K562 (cell line): Measurements from ENCODE around the gene SHROOM3. TPM values are rescaled to one million over a fixed set of nuclear protein-coding genes. Genes with fewer than 3 reads are reported as not detected.

Experiments
- ATAC-seq: fragments of 200-7000 bp; cut with Tn5 transposase; 3 replicates; pipeline ENCODE4 v1.9.1; 2020; ENCODE audit warnings: moderate library complexity
- BruUV-seq: library from RNA; stranded (reverse); fragments of 400-500 nt; replicated peaks from 2 replicates; lab custom pipeline; 2021; lab: Mats Ljungman, UMichigan
- CTCF ChIA-PET: fragments of 300-600 bp; formaldehyde crosslinking; extraction: SDS; loops from one replicate; lab custom pipeline; 2021; ENCODE audit warnings: low intra/inter-chr PET ratio; lab: Yijun Ruan, JAX
- POLR2A ChIA-PET: fragments of 300-600, 350-650 bp; sonication (Branson Sonifier 250); formaldehyde crosslinking; extraction: SDS; loops from one replicate; lab custom pipeline; 2021; ENCODE audit warnings: antibody characterized with exemption, inconsistent platforms; lab: Yijun Ruan, JAX
- DNase-seq, 4 experiments: peaks; one replicate each; pipeline versions ENCODE4 v3.0.0 to v3.0.0-alpha.2; 2011 to 2018; ENCODE audit warnings: low spot score in 3 of 4, mixed read lengths in 3 of 4; ENCODE audit errors: extremely low read depth in 1 of 4
- FAIRE-seq: peaks from 2 replicates; lab custom pipeline; 2011; peaks lifted over from hg19 to GRCh38; lab: Jason Lieb, UNC
- H2AFZ ChIP-seq: 2 replicates; pipeline ENCODE4 v1.6.0; 2011; ENCODE audit warnings: low read depth, low read length, control low read depth, inconsistent platforms
- H3K27ac ChIP-seq: fragments of 200-600 bp; 3 replicates; pipeline ENCODE4 v1.8.0; 2011; ENCODE audit warnings: low read depth, mild to moderate bottlenecking, control low read depth, inconsistent platforms, low read length, moderate library complexity, mixed read lengths; ENCODE audit errors: extremely low read depth
- H3K27me3 ChIP-seq, 2 experiments: fragments of 300-600 bp in 1 of 2; 2 replicates in 1 of 2; 3 replicates in 1 of 2; pipeline versions ENCODE4 v1.6.0 to v1.8.0; 2011; ENCODE audit warnings: inconsistent platforms in 2 of 2, low read length in 2 of 2, mild to moderate bottlenecking in 1 of 2, mixed read lengths in 1 of 2, moderate library complexity in 1 of 2; ENCODE audit not compliant: control insufficient read depth in 2 of 2, insufficient read depth in 2 of 2
- H3K36me3 ChIP-seq: fragments of 300-600 bp; 3 replicates; pipeline ENCODE4 v1.8.0; 2011; ENCODE audit warnings: mild to moderate bottlenecking, low read length, inconsistent platforms; ENCODE audit not compliant: control insufficient read depth, insufficient read depth
- H3K4me1 ChIP-seq, 2 experiments: fragments of 200-600 bp in 1 of 2; replicated peaks in 1 of 2; 2 replicates in 1 of 2; 3 replicates in 1 of 2; pipeline versions ENCODE4 v1.5.1 to v1.8.0; 2011; ENCODE audit warnings: inconsistent platforms in 2 of 2, low read length in 2 of 2, mild to moderate bottlenecking in 1 of 2, mixed read lengths in 1 of 2, moderate library complexity in 1 of 2; ENCODE audit not compliant: control insufficient read depth in 2 of 2, insufficient read depth in 2 of 2
- H3K4me2 ChIP-seq: 2 replicates; pipeline ENCODE4 v1.6.1; 2011; ENCODE audit warnings: low read length, control low read depth, inconsistent platforms, mixed read lengths; ENCODE audit not compliant: insufficient read depth
- H3K4me3 ChIP-seq: fragments of 200-600 bp; sonication (generic), shearing (Covaris generic); 2 replicates; pipeline ENCODE4 v1.5.1; 2016; ENCODE audit warnings: control low read depth, inconsistent platforms
- H3K79me2 ChIP-seq: fragments of 200-600 bp; 3 replicates; pipeline ENCODE4 v1.8.0; 2011; ENCODE audit warnings: low read length, inconsistent platforms; ENCODE audit not compliant: control insufficient read depth, insufficient read depth
- H3K9ac ChIP-seq, 2 experiments: 2 replicates each; pipeline versions ENCODE4 v1.6.0 to v1.6.1; 2011; ENCODE audit warnings: low read depth in 2 of 2, low read length in 2 of 2, control low read depth in 1 of 2, inconsistent platforms in 1 of 2, mild to moderate bottlenecking in 1 of 2, mixed read lengths in 1 of 2; ENCODE audit not compliant: insufficient read depth in 1 of 2
- H3K9me1 ChIP-seq: one replicate; pipeline ENCODE4 v1.6.0; 2011; ENCODE audit warnings: inconsistent platforms, mild to moderate bottlenecking, low read length, moderate library complexity; ENCODE audit not compliant: control insufficient read depth, insufficient read depth
- H3K9me3 ChIP-seq: replicated peaks from 2 replicates; pipeline ENCODE4 v1.5.1; 2011; ENCODE audit warnings: low read depth, low read length, inconsistent platforms; ENCODE audit not compliant: control insufficient read depth, insufficient read depth
- H4K20me1 ChIP-seq: replicated peaks from 2 replicates; pipeline ENCODE4 v1.6.1; 2011; ENCODE audit warnings: low read length, inconsistent platforms, mixed read lengths; ENCODE audit not compliant: control insufficient read depth, insufficient read depth
- ARID4B ChIP-seq: sonication (generic); formaldehyde crosslinking; IDR thresholded peaks from 2 replicates; pipeline ENCODE4 v1.8.0; 2022; ENCODE audit warnings: mild to moderate bottlenecking, missing genetic modification reagents
- ELF1 ChIP-seq: fragments of 200-800 bp; sonication (Bioruptor generic); IDR thresholded peaks from 2 replicates; pipeline ENCODE4 v1.6.1; 2016; ENCODE audit warnings: missing genetic modification characterization, missing compliant biosample characterization
- GTF2A2 ChIP-seq: IDR thresholded peaks from 2 replicates; pipeline ENCODE4 v1.6.1; 2016; ENCODE audit warnings: mild to moderate bottlenecking, missing genetic modification characterization, missing compliant biosample characterization
- HINFP ChIP-seq: fragments of 450-650 bp; conservative IDR thresholded peaks from 2 replicates; pipeline ENCODE4 v1.6.1; 2016; ENCODE audit warnings: missing genetic modification characterization, low read depth, mild to moderate bottlenecking, control low read depth, missing compliant biosample characterization
- MBD2 ChIP-seq: sonication (generic); IDR thresholded peaks from 2 replicates; pipeline ENCODE4 v1.6.1; 2016; ENCODE audit warnings: low read depth, borderline replicate concordance
- MNT ChIP-seq, 2 experiments: fragments of 450-650 bp; conservative IDR thresholded peaks; 2 replicates each; pipeline ENCODE4 v1.6.1; 2017; ENCODE audit warnings: mild to moderate bottlenecking in 2 of 2, moderate library complexity in 2 of 2
- RFX5 ChIP-seq: IDR thresholded peaks from 2 replicates; pipeline ENCODE4 v1.6.1; 2011; ENCODE audit warnings: low read depth, mild to moderate bottlenecking, improper control_type of control experiment, low read length
- SNAPC5 ChIP-seq: fragments of 250-450 bp; sonication (Bioruptor Pico); IDR thresholded peaks from 2 replicates; pipeline ENCODE4 v1.8.0; 2021; ENCODE audit warnings: moderate library complexity, mild to moderate bottlenecking, inconsistent platforms
- TCF7 ChIP-seq: sonication (generic); IDR thresholded peaks from 2 replicates; pipeline ENCODE4 v1.6.1; 2016; ENCODE audit warnings: antibody characterized with exemption, borderline replicate concordance
- XRCC4 ChIP-seq: IDR thresholded peaks from one replicate; pipeline ENCODE4 v1.6.1; 2011; ENCODE audit not compliant: insufficient read depth, insufficient read length; ENCODE audit errors: extremely low read depth
- ZFP36 ChIP-seq: fragments of 150-350 bp; IDR thresholded peaks from 2 replicates; pipeline ENCODE4 v1.6.1; 2018; ENCODE audit warnings: low read length, low read depth; ENCODE audit not compliant: partially characterized antibody
- in situ Hi-C: fragments of 300-500 bp; cut with MboI; formaldehyde crosslinking; loops from 4 replicates; pipeline ENCODE4 v1.15.0; 2018; ENCODE audit warnings: inconsistent platforms, mixed read lengths
- intact Hi-C: fragments of 100-400 bp; cut with micrococcal nuclease; formaldehyde crosslinking; loops from 2 replicates; pipeline ENCODE4 v1.14.2; 2022
- polyA plus RNA-seq, 8 experiments: library from polyadenylated mRNA; depleted of rRNA in 4 of 8; stranded (reverse) in 5 of 8; unstranded in 3 of 8; fragments of >200 nt; fragmentation: Nextera tagmentation in 2 of 8; fragmentation: Illumina TruSeq in 1 of 8; extraction: Ambion mirVana in 2 of 8; extraction: Trizol in 1 of 8; gene quantifications; 2 replicates each; pipeline versions ENCODE4 v1.2.1 to v1.2.3, GENCODE V29; 2011 to 2014; ENCODE audit warnings: inconsistent platforms in 1 of 8, missing spikeins in 1 of 8
- total RNA-seq, 7 experiments: library from RNA; depleted of rRNA in 6 of 7; stranded (reverse); fragments of >200 nt in 6 of 7; fragmentation: Illumina TruSeq in 2 of 7; extraction: Trizol in 2 of 7; gene quantifications; 2 replicates each; pipeline versions ENCODE4 v1.2.1 to v1.2.3, GENCODE V29; 2011 to 2021; ENCODE audit warnings: low replicate concordance in 1 of 7

The SHROOM3 gene
- total and polyA plus RNA-seq, 9 of the 15 experiments (the other 6 are each of a cell fraction or from before 2014, with no cell fraction given): 0.01 to 0.07 TPM; not detected in 7

- TF ChIP-seq ARID4B (CRISPR knock-in tag): no peak
- no peak for TF ChIP-seq ZFP36
- no peak for TF ChIP-seq MBD2
- no peak for TF ChIP-seq HINFP (tag)
Observed at GRCh38 chr4:76536373-76536689, 101.3 kb downstream of the SHROOM3 start (continued).

- no peak for TF ChIP-seq GTF2A2
- TF ChIP-seq ELF1 (tag): no peak
- no peak for TF ChIP-seq XRCC4
- TF ChIP-seq TCF7: no peak
- TF ChIP-seq RFX5: no peak
- no peak for TF ChIP-seq SNAPC5 (CRISPR knock-in tag)
- no peak for TF ChIP-seq MNT (conservative IDR thresholded peaks at IDR 0.05)
- no peak overlapping the region for H3K27ac ChIP-seq
- H3K9me3 ChIP-seq: no peaks in the 10 kb centered on the region
- no peak overlapping the region for H3K9ac ChIP-seq
- no peaks in the 10 kb centered on the region for H4K20me1 ChIP-seq
- FAIRE-seq (no peak), DNase-seq (no peak), ATAC-seq (no peak)
- no peaks in the 10 kb centered on the region; a peak in 1 of 5 replicates for H3K27me3 ChIP-seq
- no peak overlapping the region for H3K4me3 ChIP-seq
- H2AFZ ChIP-seq: no peak overlapping the region
- CTCF ChIA-PET: no interaction called here
- no peaks in the 10 kb centered on the region for H3K79me2 ChIP-seq
- POLR2A ChIA-PET: no interaction called here
- no peak overlapping the region for H3K4me2 ChIP-seq
- in situ Hi-C loops (no loop called here), intact Hi-C loops (no loop called here)
- BruUV-seq: no TSS peak
- H3K4me1 ChIP-seq: no peaks in the 10 kb centered on the region
- no peaks in the 10 kb centered on the region for H3K36me3 ChIP-seq
- H3K9me1 ChIP-seq: no peaks in the 10 kb centered on the region
Observed at GRCh38 chr4:76538296-76538695, 103.3 kb downstream of the SHROOM3 start.
